GM21528 (cell line): Measurements from ENCODE around the gene BCL2A1.
"Not testable (repeated sequence)": the region's sequence is repeated elsewhere in the genome, so short reads cannot be mapped to it uniquely, and the experiment has no call there.

ENCODE experiments used
- ATAC-seq: cut with Tn5 transposase; IDR thresholded peaks from one replicate; pipeline ENCODE4 v1.9.1; 2021; ENCODE audit warnings: mild to moderate bottlenecking, moderate library complexity; ENCODE audit not compliant: unreplicated experiment, low FRiP score

BCL2A1 gene

GRCh38 chr15:79932447-79932846, 38.5 kb downstream of the BCL2A1 start:
- no peak for ATAC-seq

GRCh38 chr15:79930516-79930915, 40.5 kb downstream of the BCL2A1 start:
- no peak for ATAC-seq

DNA sequence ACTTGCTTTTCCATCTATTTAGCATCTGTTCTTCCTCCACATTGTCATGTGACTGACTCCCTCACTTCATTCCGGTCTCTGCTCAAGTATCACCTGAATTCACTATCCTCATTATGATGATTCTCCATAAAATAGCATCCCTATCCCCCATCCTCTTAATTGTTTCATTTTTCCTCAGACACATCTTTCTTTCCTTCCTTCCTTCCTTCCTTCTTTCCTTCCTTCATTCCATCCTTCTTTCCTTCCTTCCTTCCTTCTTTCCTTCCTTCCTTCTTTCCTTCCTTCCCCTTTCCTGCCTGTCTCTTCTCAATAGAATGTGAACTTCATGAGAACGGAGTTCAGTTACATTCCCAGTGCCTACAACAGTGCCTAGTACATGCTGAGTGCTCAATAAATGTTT, 41.6 kb downstream of the BCL2A1 start:
- no peak for ATAC-seq

DNA sequence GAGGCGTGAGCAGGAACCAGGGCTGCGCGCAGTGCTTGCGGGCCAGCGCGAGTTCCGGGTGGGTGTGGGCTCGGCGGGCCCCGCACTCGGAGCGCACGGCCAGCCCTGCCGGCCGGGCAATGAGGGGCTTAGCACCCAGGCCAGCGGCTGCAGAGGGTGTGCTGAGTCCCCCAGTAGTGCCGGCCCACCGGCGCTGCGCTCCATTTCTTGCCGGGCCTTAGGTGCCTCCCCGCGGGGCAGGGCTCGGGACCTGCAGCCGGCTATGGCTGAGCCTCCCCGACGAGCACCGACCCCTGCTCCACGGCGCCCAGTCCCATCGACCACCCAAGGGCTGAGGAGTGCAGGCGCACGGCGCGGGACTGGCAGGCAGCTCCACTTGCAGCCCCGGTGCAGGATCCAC, 44.9 kb downstream of the BCL2A1 start:
- not testable (repeated sequence) for ATAC-seq

GRCh38 chr15:79924379-79924778, 46.6 kb downstream of the BCL2A1 start:
- ATAC-seq = no peak

DNA sequence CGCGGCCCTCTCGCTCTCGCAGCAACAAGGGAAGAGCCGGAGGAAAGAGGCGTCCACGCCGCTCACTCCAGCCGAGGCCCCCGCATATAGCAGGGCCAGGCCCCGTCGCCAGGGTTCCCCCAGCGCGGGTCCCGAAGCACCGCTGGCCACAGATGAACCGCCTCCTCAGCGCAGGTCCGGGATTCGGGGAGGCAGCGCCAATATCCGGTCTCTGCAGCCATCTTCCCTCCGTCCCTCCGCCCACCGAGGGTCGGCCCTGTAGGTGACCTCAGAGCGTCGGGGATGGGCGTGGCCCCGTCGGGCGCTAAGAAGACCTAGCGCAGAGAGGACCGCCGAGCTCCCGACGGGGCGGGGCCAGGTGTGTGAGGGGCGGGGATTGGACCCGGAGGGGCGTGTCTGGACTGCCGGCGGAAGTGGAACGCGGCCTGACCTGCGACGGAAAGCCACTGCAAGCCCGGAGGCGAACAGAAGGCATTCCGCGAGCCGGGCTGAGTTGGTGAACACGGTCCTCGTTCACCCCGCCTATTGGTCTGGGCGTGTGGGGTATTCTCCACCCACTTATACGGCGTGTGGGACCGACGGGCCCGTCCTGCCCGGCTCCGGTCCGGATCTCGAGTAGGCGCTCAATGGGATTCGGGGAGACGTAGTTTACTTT, 47.4 kb downstream of the BCL2A1 start:
- ATAC-seq = peak; percentile 98

DNA sequence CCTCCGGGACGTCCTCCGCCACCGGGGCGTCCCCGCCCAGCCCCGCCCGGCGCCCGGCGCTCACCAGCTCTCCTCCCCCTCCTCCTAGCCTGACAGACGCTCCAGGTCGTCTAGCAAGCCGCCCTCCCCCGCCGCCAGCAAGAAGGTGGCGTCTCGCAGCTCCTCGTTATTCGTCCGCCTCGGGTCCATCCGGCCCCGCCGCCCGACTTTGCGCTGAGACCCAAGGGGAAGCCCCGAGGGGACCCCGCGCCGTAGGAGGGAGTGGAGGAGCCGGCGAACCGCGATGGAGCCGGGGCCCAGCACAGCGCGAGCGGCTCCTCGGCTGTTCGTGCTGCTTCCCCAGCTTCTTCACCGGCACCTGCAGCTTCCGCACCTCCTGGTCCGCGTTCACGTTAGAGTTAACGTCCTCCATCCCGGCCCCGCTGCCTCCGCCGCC, 47.9 kb downstream of the BCL2A1 start:
- ATAC-seq = peak; percentile 51

- no peak for ATAC-seq
Observed at GRCh38 chr15:79922512-79923078, 48.4 kb downstream of the BCL2A1 start.

GRCh38 chr15:79919749-79920511, 51.1 kb downstream of the BCL2A1 start:
- ATAC-seq = no peak

- ATAC-seq = no peak
Observed at GRCh38 chr15:79919090-79919748, 51.8 kb downstream of the BCL2A1 start.

DNA sequence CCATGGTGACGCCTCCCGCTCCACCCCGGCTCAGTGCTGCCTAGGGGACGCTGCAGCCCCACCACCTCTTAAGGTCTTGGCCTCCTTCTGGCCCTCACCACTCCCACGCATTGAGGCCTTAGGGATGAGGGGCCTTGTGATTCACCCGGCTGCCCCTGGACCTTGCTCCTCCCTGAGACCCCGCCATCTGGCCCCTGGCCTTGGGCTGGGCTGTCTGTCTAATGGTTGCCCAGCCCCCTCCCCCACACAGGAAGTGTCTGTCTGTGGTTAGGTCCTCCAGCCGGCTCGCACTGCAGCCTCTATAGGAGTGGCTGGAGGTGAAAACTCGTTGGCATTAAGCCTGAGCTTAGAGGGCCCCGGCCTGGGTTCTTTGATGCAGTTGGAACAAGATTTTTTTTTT, 52.7 kb downstream of the BCL2A1 start:
- ATAC-seq = no peak

GRCh38 chr15:79916502-79917132, 54.4 kb downstream of the BCL2A1 start:
- ATAC-seq = no peak

DNA sequence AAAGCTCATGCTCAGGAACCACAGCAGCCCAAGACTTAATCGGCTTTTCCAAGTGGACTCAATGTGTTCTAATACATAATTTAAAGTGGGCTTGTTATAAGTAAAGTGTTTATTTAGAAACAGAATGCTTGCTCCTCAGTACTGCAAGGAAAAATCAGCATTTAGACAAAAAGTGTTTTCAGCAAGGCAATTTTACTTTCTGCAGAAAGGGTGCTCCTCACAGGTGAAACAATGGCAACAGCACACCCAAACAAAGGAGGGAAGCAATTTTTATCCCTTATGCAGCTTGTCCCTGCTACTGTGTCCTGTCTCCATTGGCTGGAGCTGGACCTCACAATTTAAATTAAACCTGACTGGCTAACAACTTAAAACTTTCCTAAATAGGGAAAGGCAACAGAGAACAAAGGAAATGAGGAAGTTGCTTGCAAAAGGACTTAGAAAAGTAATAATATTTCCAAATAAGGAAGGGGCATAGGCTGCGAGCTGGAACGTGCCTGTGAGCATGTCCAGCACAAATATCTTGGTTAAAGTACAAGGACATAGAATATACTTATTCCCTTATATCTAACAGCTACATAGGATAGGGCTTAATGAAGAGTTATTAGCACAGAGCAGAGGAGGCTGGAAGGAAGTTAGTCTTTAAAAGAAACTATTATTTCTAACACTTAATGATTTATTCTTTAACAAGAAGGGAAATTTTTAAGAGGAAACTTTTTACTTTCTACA, 55.1 kb downstream of the BCL2A1 start:
- not testable (repeated sequence) for ATAC-seq

DNA sequence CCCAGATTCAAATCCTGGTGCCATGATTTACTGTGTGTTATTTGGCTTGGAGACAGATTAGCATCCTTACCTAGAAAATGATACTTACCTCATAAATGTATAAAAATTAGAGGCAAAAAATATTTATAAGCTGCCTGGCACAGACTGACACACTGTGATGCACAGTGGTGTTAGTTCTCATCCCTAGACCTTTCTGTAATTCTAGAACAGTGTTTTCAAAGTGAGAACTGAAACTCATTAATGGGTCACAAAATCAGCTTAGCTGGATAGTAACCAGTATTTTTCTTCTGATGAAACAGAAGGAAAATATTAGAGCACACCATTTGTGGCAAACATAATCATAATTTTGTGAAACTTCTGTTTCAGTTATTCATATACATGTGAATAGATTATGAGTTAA, 56.3 kb downstream of the BCL2A1 start:
- ATAC-seq = no peak
